HG03196 (cell line): Measurements from ENCODE around the gene SUFU.
"Not testable (repeated sequence)": the region's sequence is repeated elsewhere in the genome, so short reads cannot be mapped to it uniquely, and the experiment has no call there.

Experiments used
- ATAC-seq: cut with Tn5 transposase; IDR thresholded peaks from one replicate; pipeline ENCODE4 v1.9.1; 2021; ENCODE audit not compliant: unreplicated experiment

The SUFU gene

DNA sequence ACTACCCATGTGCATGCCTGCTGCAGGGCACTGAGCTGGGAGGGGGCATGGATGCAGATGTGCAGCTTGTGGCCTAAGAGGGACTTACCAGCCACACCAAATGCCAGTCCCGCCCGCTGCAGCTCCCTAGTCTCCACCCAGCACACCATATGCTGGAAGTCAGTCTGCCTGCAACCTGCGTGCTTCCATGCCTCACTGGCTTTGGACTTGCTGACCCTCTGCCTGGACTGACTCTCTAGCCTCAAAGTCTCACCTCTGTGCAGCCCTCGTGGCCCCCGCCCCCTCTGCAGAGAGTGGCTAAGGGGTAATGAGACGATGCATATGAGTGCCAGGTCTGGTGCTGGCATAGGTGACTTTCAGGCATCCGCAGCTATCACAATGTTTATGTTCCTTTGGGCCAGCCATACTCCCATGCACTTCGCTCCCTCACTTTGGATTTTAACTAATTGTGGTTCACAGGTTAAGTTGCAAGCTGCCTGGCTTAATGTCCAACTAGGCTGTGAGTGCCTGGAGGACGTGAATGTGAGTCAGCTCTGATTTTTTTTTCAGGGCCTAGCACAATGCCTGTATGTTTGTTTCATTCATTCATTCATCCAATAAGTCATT is 162.2 kb downstream of the SUFU start:
- ATAC-seq, result no peak

DNA sequence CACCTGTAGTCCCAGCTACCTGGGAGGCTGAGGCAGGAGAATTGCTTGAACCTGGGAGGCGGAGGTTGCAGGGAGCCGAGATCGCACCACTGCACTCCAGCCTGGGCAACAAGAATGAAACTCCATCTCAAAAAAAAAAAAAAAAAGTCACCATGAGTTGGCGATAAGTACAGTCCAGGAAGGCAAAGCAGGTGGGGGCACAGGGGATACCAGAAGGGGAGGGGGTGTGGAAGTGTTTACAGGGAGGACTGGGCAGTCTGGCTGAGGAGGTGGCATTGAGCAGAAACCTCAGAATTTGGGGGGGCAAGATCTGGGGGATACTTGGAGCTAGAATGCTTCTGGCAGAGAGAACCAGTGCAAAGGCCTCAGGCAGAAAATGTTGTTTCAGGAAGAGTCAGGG is 163.6 kb downstream of the SUFU start:
- not testable (repeated sequence) for ATAC-seq

DNA sequence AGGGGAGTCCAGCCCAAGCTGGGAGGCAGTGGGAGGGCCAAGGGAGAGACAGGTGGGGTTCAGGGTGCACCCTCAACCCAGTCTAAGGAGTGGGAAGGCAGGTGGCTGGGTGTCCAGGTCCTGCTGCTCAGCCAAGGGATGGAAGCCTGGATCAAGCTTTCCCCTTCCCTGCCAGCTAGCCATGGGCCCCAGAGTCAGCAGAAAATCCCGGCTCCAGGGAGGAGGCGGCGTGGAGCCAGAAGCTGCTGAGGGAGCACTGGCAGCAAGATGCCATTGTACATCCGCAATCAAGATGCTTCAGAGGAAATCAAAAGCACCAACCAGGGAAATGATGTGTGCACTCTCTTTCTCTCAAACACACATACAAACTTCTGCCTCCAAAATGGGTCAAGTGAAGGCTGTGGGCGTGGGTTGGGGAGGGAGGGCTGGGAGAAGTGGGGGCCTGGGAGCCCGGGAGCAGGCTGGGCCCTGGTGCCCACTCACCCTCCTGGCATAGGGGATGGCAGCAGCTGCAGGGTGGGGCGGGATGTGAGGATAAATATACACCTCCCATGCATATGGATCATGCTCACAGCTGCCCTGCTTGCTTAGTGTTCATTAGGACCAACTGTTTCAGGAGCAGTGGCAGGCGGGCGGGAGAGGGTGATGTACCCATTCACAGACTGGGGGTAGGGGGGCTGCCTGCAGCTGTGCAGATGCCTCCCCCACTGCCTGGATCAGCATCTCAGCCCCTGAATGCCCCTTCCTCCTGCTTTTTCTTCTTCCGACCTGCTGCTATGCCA is 164.7 kb downstream of the SUFU start:
- ATAC-seq, result no peak

DNA sequence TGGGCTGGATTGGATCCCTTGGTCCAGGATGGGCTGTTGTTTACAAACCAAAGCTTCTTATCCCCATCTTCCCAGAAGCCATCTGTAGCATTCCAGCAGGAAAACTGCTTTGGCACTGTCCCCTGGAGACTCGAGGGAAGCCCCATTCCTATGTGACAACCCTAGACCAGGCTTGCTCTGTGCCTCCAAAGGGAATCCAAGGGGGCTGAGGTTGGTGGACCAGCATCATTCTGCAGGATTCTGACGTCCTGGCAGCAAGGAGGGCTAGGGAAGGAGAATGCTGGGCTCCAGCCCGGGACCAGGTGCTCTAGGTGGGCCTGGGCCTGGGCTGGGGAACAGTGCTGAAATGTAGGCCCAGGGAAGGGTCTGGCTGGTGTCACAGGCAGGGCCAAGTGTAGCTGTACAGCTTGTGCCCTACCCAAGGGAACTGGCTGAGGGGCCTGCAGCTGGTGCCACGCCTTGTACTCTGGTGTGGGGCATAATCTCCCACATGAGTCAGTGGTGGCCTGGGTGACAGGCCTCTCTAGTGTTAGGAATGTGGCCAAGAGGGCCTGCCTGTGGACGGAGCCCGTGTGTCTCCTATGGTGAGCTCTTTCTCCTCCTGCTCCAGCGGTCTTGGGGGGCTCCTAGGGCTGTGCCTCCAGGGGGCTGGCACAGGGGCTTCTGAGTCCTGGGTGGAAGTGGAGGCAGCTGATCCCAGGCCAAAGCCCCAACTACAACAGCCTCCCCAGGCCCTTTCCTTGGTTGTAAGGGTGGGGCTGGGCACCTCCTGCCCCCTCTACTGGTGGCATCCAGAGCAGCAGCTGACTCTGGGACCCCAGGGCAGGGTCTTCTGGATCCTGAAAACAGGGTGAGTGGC is 165.7 kb downstream of the SUFU start:
- ATAC-seq, result no peak

DNA sequence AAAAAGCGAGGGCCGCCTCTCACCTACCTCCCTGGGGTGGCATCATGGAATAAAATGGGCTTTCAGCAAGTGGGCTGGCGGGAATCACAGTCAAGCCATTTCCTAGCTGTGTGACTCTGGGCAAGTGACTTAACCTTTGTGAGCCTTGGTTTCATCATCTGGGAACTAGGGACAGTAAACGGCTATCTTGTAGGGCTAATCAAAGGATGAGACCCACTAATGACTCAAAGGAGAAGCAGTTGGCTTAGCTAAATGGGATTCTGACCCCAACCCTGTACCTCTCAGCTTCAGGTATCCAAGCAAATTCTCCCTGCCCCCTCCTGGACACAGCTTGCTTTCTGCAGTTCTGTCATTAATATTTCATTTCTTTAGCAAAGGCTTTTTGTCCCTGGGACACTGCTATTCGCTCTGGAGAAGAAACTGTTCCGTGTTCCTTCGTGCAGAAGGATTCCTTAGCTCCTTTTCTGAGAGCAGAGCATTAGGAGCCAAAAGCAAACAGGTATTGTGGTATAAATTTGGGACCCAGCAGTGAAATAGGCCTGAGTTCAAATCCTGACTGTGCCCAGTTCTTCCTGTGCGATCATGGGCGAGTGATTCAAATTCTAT is 166.4 kb downstream of the SUFU start:
- ATAC-seq, result no peak

DNA sequence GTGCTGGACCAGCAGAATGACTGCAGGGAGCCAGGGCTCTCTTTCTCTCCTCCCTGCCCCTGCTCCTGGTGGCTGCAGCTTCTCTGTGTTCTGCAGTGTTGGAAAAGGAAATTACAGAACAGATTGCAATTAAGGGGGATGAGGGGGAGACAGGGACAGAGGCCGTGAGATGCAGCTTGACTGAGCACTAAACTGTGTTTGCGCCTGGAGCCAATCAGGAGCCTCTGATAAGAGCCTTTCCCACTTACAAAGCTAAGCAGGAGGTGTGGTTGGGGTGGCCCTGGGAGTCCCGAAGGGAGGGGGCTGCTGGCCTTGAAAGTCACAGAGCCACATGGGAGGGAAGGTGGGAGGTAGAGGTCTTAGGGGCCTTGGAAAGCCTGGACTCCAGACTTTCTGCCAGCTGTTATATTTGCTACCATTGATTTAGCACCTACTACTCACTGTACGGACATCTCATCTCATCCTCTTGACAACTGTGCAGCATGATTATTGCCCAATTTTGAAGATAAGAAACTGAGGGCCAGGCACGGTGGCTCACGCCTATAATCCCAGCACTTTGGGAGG is 167.2 kb downstream of the SUFU start:
- no peak for ATAC-seq

DNA sequence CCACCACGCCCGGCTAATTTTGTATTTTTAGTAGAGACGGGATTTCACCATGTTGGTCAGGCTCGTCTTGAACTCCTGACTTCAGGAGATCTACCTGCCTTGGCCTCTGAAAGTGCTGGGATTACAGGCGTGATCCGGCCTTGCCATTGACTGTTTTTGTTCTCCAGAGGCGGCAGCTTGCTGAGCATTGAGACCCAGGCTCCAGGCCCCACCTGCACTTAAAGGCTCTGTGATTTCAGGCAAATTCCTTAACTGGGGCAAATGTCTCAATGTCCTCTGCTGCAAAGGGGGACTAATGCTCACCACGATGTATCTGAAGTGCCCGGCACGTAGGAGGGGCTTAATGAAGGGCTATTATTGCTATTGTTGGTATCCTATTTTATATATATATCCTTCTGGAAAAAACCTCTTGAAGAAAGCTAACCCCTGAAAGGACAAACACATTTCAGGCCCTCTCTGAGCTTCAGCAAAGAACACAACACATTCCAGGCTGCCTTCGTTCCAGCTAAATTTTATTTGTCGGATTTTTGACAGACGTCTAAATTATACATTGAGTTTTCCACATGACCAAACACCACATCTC is 169.6 kb downstream of the SUFU start:
- ATAC-seq, result no peak

DNA sequence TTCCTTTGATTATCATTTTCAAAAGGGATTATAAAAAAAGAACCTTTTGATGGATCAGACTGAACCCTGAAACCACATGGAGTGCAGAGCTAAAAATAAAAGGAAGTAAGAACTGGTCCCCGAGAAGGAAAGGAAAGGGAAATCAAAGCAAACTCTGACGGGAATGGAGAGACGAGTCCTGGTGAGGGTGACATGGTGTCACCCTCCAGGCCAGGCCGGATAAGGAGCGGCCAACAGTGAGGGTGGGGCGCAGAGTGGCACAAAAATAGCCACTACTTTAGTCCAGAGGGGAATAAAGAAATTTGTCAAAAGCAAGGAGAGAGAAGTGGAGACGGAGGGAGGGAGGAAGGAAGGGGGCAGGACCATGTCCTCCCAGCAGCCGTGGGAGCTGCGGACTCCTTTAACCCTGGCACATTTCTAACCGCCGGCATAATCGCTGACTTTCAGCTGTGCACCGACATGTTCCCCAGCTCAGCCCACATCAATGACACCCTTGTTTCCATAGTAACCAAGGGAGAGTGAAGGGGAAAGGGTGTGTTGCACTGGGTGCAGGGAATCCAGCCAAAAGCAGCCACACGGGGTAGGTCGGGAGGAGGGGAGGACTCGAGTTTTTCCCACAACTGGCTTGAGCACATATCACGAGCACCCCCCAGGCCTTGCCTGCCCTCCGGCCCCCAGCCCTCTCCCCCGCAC is 170.2 kb downstream of the SUFU start:
- no peak for ATAC-seq

DNA sequence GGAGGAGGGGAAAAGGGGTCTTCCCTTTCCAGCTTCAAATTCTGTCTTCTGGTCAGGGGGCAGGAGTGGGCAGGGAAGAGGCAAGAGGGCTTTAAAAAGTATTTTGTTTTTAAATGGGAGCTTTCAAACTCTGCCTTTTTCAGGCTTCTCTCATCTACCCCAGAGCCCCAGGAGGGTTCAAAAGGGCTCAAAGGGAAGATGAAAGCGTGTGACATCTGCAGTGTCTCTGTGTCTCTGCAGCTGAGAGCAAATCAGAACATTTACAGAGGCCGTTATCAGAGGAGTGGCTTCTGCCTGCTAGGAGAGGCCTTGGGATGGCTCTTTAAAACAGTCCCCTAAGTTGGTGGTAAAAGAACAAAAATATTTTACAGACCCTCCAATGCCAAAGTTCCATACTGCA is 170.8 kb downstream of the SUFU start:
- ATAC-seq, result no peak

DNA sequence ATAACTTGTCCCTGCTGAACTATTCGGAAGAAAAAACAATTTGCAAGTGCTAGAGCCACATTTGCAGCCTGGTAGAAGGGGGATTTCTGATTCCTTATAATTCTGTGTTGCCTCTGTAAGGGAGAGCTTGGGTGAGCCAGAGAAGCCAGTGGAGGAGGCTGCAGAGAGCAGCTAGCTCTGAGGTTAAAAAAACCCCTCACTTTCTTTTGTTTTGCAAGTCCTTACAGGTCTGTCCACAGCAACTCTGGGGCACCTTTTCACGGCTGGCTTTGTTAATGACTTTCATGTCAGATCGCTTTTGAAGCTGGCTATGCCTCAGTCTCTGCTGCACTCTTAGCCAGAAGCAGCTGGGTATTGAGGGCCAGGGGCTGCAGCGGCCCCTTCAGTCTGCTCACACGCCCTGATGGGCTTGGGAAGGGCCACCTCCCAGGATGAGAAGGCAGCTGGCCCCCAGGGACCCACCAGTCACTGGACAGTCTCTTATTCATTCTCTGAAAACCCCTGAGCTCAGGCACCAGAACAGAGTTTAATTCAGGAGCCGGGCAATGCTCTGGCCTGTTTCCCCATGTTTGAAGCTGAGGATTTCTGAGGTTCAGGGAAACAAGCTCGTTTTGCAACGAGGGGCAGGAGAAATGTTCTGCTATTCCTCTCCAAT is 171.4 kb downstream of the SUFU start:
- no peak for ATAC-seq

DNA sequence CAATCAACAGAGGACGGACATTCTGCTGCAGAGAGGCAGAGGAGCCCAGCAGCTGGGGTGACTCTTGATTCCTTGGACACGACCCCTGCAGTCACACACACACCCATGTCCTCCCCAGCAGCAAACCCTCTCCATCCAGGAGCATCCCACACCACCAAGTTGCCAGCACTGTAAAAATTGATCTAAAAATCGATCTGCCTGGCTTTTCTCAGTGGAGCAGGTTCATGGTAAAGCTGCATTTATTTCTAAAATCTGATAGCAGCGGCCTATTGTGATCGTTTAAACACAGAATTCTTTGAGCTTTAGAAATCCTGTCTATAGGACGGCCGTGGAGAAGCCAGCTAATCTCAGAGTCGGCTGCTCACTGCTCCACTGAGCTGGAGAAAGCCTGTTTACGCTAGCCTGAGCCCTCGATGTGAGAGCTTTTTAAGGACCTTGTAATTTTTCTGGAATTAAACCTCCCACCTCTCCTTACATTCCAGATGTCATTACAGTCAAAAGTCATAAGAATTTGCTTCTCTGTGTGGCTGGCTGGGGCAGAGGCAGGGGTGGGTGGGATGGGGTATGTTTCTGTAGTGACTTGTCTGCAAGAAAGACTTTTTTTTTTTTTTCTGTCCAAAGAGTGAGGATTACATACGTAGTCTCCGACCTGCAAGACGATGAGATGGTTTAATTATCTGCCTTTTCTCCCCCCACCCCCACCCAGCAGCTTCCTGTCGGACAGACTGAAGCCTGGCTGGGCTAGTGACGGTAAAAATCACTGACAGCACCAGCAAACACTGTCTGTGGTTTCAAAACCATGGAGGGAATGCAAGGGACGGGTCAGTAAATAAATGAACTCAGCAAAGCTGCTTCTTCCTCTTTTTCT is 172.1 kb downstream of the SUFU start:
- ATAC-seq, result no peak

DNA sequence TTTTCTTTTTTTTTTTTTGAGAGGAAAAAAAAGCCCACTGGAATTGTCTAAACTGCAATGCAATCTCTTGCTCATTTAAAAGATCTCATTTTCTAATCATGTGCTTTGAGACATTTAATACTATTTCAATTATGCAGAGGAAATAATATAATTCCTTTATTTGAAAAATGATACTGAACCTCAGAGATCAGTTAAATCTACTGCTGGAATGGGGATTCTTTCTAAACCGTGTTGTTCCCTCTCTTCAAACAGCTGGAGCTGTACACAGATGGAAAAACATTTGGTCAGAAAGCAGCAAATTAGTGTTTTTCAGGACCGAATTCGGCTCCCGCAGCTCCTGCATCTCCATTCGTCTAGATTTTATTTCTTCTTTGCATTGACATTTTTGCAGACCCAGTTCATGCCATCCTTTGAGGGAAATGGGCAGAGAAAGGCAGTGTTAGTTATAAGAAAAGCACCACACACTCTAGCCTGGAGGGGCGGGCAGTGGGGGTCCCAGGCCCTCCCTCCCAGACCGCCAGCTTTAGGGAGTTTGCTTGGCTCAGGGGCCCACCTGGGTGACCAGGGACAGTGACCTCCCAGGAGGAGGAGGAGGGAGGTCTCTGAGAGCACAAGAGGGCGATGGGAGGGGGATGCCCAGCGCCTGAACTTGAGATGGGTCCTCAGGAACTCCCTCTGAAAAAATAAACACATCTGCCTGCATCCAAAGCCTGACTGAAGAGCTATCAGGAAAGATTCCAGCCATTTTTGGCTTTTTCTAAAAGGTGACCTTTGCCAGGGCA is 173.0 kb downstream of the SUFU start:
- ATAC-seq, result no peak

DNA sequence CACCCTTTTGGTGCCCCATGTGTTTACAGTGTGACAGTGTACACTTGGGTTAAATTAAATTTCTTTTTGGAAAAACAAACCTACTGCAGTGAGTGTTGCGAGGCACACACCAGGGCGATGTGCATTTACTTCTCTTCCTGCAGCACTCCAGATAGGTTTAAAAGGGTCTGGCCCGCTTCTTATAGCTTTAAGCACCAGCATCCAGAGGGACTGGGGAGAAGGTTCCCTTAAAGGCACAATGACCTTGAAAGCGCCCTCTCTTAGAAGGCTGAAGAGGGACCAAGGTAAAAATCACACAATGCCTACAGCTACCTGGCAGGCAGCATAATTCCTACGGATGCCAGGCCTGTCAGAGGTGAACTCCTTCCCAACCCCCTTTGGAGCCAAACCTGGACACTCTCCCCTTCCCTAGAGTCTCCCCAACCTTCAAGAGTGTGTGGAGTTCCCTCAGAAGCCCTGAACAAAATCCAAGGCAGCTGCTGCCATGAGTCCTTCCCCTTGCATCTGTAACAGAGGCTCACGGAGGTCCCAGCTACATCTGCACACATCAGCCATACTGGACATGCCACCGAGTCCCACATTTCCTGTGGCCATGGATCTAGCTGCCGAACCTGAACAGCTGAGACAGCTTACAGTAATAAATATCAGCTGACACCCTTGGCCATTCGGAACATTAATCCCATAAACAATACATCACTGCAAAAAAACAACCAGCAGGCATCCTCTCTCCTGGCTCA is 173.7 kb downstream of the SUFU start:
- ATAC-seq, result no peak

DNA sequence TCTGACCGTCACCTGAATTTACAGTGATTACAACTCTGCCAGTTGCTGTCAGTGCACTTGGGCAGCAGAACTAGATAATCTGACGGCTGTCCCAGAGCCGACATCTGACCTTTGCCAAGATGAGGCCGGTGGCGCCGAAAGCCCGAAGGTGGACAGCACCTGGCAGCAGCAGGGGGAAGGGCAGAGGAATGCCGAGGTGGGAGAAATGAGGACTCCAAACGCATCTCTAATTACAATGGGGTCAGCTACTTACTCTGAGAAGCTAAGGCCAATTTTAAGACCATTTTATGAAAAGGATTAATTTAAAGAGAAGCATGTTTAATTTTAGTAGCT is 174.3 kb downstream of the SUFU start:
- ATAC-seq, result no peak

DNA sequence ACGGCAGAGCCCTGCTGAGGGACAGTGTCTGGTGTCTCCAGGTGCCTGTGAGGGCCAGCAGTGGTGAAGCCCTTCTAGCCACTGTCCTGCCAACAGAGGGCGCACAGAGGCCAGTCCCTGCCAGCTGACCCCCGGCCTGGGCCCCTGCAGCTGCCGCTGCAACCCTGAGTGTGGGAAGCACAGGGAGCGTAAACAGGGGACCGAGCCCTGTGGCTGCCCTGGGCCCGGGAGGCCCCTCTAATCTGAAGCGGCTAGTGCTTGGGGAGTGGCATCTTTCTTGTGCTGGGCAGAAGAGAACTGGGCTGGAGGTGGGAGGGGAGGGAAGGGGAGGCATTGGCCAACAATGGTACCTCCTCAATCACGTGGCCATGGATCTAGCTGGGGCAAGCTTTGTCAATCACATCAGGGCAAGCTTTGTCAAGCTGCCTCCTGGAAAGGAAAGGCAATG is 175.1 kb downstream of the SUFU start:
- no peak for ATAC-seq

DNA sequence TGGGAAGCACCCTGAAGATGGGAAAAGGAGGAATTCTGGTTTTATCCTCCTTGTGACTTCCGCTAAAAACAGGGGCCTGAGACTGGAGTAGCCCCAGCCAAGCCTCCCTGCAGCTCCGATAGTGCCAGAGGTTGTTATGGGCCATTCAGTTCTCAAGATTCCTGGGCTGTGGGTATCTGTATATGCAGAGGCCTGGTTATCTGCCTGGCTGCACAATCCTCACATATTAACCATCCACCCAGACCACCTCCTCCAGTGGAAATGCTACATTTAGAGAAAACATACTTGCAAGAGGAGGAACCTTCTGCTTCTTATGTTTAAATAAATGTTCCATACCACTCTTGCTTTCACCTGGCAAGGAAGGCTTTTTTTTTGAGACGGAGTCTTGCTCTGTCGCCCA is 175.8 kb downstream of the SUFU start:
- ATAC-seq, result no peak

DNA sequence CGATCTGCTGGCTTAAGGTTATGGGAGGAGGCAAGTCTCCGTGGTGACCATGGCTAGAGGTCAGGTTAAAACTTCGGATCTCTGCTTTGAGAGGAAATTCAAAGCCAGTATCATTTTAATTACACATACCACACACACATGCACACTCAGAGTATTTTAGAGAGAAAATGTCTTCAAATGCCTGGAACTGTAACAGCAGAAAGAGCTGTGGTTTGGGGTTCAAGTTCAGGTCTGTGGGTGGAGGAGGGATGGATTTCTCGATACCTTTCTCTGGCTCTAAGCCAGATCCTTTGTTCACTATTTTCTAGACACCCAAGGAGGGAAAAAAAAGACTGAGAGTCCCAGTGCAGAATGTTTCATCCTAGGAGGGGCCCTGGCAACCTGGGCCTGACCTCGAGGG is 177.9 kb downstream of the SUFU start:
- ATAC-seq, result no peak
